ENCODE data around the gene SLC26A2. TPM values are rescaled to one million over a fixed set of nuclear protein-coding genes. Genes with fewer than 3 reads are reported as not detected.

The SLC26A2 gene
- total RNA-seq, 3 donors from 2014 or later = 7.9 to 8.8 (median 8.0) TPM

DNA sequence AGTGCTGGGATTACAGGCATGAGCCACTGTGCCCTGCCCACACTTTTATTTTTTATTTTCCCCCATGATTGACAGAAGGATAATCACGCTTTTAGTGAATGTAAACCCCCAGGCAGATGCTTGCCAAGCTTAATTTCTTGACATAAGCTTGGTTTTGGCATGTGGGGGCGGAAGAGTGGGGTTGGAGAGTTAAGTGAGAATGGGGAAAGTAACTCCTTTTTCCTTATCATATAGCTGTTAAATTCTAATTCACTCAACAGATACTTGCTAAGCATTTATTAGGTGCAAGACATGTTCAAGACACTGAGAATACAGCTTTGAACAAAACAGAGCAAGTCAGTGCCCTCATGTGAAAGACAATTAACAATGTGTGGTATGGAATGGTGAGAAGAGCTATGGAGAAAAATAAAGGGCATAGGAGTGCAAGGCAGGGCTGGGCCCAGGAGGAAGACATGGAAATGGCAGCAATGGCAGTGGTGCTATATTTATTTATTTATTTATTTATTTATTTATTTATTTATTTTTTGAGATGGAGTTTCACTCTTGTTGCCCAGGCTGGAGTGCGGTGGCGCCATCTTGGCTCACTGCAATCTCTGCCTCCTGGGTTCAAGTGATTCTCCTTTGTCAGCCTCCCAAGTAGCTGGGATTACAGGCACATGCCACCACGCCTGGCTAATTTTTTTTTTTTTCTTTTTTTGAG, 2.2 kb downstream of the SLC26A2 start:
- ATAC-seq (no peak), DNase-seq (no peak)
- H3K4me1 Mint-ChIP-seq (ENCODE audit: low read depth) = peaks cover 32% of the 10 kb centered on the region
- no peak overlapping the region for H3K4me3 Mint-ChIP-seq
- no peaks in the 10 kb centered on the region for H3K27me3 Mint-ChIP-seq (ENCODE audit: low read depth)
- H3K9me3 Mint-ChIP-seq = no peaks in the 10 kb centered on the region
- H3K36me3 Mint-ChIP-seq (ENCODE audit: insufficient read depth) = peaks cover 2% of the 10 kb centered on the region

DNA sequence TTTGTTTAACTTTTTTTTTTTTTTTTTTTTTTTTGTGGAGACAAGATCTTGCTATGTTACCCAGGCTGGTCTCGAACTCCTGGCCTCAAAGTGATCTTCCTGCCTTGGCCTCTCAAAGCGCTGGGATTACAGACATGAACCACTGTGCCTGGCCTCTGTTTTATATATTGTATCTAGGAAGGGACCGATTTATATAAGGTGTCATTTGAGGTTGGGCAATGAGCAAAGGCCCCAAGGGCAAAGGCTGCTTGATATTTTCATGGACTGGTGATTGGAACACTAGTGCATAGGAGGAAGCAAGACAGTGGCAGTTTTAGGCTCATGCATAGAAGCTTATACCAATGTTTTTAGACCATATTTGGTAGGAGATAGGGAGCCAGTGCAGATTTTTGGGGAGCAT, 3.2 kb downstream of the SLC26A2 start:
- H3K4me3 Mint-ChIP-seq = no peak overlapping the region
- no peaks in the 10 kb centered on the region for H3K27me3 Mint-ChIP-seq (ENCODE audit: low read depth)
- peaks cover 32% of the 10 kb centered on the region for H3K4me1 Mint-ChIP-seq (ENCODE audit: low read depth)
- DNase-seq (no peak), ATAC-seq (no peak)
- H3K9me3 Mint-ChIP-seq = no peaks in the 10 kb centered on the region
- peaks cover 2% of the 10 kb centered on the region for H3K36me3 Mint-ChIP-seq (ENCODE audit: insufficient read depth)

DNA sequence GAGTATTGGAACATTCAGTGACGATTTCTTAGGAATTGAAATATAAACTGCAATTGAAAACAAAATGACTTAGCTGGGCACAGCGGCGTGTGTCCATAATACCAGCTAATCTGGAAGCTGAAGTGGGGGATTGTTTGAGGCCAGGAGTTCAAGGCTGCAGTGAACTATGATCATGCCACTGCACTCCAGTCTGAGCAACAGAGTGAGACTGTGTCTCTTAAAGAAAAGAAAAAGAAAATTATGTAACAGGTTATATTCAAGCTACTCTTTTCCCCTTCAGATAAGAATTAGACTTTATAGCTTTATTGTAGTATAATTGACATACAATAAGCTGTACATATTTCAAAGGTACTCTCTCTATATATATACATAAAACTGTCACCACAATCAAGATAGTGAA, 6.4 kb downstream of the SLC26A2 start:
- no peak for ATAC-seq
- no peaks in the 10 kb centered on the region for H3K27me3 Mint-ChIP-seq (ENCODE audit: low read depth)
- H3K4me1 Mint-ChIP-seq (ENCODE audit: low read depth) = peaks cover 19% of the 10 kb centered on the region
- DNase-seq = no peak
- peaks cover 12% of the 10 kb centered on the region for H3K36me3 Mint-ChIP-seq (ENCODE audit: insufficient read depth)
- H3K4me3 Mint-ChIP-seq = no peak overlapping the region
- H3K9me3 Mint-ChIP-seq = no peaks in the 10 kb centered on the region

DNA sequence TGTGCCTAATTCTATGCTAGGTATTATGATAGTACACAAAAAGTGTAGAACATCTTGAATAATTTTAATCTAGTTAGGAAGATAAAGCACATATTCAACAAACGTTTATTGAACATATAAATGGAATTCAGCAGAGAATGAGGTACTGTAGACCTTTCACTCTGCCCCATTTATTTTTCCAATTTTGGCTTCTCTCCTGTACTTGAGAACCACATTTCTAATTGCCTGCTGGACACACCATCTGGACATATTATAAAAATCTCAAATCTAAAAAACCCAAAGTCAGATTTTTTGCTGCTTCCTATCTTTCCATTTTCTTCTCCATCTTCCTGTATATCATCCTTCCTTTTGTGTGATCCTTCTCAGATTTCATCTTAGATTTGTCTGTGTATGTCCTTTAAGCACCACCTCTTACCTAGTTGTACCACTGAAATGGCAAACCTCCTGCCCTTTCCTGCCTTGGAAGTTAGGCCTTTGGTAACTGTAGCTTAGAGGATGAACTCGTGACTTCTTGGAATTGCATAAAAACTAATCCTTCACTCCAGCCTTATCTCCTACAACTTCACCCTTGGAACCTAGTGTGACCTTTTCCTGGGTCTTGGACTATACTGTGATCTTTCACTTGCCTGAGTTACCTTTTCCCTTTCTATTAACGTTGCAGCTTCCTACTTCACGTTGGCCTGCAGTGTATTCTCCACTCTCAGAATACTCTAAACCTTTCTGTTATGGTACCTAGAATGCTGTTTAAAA, 8.8 kb downstream of the SLC26A2 start:
- H3K4me1 Mint-ChIP-seq (ENCODE audit: low read depth) = peaks cover 13% of the 10 kb centered on the region
- H3K27me3 Mint-ChIP-seq (ENCODE audit: low read depth) = no peaks in the 10 kb centered on the region
- H3K4me3 Mint-ChIP-seq = no peak overlapping the region
- ATAC-seq = no peak
- H3K36me3 Mint-ChIP-seq (ENCODE audit: insufficient read depth) = peaks cover 13% of the 10 kb centered on the region
- DNase-seq = no peak
- H3K9me3 Mint-ChIP-seq = no peaks in the 10 kb centered on the region

DNA sequence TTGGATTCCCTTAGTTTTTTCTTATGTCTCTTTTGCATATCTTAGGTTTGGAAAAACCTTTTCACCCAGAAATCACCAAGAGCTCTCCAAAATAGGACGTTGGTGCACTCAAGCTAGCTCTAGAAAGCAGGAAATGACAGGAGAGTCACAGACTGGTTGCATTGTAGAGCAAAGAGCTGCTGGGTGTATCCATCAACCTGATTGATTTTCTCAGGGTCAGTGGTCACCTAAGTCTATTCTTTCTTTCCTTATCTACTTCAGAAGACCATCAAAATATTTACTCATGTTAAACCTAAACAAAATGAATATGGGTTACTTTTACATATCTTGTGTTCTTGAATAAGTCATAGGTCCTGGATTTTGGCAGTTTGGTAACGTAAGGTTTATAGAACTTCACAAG, 14.9 kb downstream of the SLC26A2 start:
- DNase-seq = no peak
- no peak overlapping the region for H3K4me3 Mint-ChIP-seq
- no peaks in the 10 kb centered on the region for H3K9me3 Mint-ChIP-seq
- no peaks in the 10 kb centered on the region for H3K27me3 Mint-ChIP-seq (ENCODE audit: low read depth)
- H3K36me3 Mint-ChIP-seq (ENCODE audit: insufficient read depth) = peaks cover 27% of the 10 kb centered on the region
- H3K4me1 Mint-ChIP-seq (ENCODE audit: low read depth) = peaks cover 9% of the 10 kb centered on the region
- ATAC-seq = no peak

DNA sequence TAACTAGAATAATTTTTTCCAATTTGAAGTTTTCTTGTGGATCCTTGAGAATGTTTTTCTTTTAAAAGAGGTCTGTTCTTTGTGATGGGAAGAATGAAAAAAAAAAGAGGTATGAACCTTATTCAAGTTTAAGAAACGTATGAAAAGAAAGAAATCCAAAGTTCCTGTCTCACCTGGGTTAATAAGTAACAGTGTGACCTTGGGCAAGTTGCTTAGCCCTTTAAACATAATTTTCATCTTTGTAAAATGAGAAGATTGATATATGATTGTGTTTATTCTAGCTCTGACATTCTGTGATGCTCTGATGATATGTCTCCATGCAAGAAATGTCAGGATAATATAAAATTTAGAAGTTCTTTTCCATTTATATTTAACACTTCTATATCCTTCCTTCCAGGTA, 19.3 kb downstream of the SLC26A2 start:
- Mint-ChIP-seq H3K4me3 (no peak overlapping the region), H3K36me3 (ENCODE audit: insufficient read depth) (peaks cover 30% of the 10 kb centered on the region), H3K4me1 (ENCODE audit: low read depth) (peaks cover 2% of the 10 kb centered on the region), H3K27me3 (ENCODE audit: low read depth) (no peaks in the 10 kb centered on the region), H3K9me3 (no peaks in the 10 kb centered on the region)
- no peak for DNase-seq
- ATAC-seq = no peak

DNA sequence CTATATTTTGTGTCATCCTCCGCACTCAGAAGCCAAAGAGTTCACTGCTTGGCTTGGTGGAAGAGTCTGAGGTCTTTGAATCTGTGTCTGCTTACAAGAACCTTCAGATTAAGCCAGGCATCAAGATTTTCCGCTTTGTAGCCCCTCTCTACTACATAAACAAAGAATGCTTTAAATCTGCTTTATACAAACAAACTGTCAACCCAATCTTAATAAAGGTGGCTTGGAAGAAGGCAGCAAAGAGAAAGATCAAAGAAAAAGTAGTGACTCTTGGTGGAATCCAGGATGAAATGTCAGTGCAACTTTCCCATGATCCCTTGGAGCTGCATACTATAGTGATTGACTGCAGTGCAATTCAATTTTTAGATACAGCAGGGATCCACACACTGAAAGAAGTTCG, 20.6 kb downstream of the SLC26A2 start:
- Mint-ChIP-seq H3K4me3 (no peak overlapping the region), H3K27me3 (ENCODE audit: low read depth) (no peaks in the 10 kb centered on the region), H3K9me3 (no peaks in the 10 kb centered on the region), H3K36me3 (ENCODE audit: insufficient read depth) (peaks cover 27% of the 10 kb centered on the region), H3K4me1 (ENCODE audit: low read depth) (no peaks in the 10 kb centered on the region)
- DNase-seq = no peak
- no peak for ATAC-seq

DNA sequence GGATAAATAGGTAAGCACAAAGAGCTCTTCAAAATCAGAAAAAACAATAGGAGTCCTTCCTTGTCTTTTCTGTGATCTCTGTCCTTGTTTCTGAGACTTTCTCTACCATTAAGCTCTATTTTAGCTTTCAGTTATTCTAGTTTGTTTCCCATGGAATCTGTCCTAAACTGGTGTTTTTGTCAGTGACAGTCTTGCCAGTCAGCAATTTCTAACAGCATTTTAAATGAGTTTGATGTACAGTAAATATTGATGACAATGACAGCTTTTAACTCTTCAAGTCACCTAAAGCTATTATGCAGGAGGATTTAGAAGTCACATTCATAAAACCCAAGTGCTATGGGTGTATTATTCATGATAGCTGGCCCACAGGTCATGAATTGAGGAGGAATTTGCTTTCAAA, 21.9 kb downstream of the SLC26A2 start:
- Mint-ChIP-seq H3K4me3 (no peak overlapping the region), H3K9me3 (no peaks in the 10 kb centered on the region), H3K36me3 (ENCODE audit: insufficient read depth) (peaks cover 22% of the 10 kb centered on the region), H3K27me3 (ENCODE audit: low read depth) (no peaks in the 10 kb centered on the region), H3K4me1 (ENCODE audit: low read depth) (no peaks in the 10 kb centered on the region)
- ATAC-seq (no peak), DNase-seq (no peak)

DNA sequence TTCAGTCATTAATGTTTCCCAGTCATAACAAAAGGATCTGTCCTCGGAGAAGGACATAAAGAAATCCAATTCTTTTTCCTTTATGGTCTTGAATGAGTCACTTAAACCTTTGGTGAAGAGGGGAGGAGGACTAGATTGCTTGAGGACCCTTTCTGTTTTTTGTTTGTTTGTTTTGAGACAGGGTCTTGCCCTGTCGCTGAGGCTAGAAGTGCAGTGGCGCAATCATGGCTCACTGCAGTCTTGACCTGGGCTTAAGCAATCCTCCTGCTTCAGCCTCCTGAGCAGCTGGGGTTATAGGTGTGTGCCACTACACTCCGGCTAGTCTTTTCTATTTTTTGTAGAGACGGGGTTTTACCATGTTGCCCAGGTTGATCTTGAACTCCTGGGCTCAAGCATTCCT, 27.6 kb downstream of the SLC26A2 start:
- no peak overlapping the region for H3K4me3 Mint-ChIP-seq
- ATAC-seq (no peak), DNase-seq (no peak)
- no peaks in the 10 kb centered on the region for H3K27me3 Mint-ChIP-seq (ENCODE audit: low read depth)
- H3K9me3 Mint-ChIP-seq = no peaks in the 10 kb centered on the region
- H3K4me1 Mint-ChIP-seq (ENCODE audit: low read depth) = no peaks in the 10 kb centered on the region
- no peaks in the 10 kb centered on the region for H3K36me3 Mint-ChIP-seq (ENCODE audit: insufficient read depth)

DNA sequence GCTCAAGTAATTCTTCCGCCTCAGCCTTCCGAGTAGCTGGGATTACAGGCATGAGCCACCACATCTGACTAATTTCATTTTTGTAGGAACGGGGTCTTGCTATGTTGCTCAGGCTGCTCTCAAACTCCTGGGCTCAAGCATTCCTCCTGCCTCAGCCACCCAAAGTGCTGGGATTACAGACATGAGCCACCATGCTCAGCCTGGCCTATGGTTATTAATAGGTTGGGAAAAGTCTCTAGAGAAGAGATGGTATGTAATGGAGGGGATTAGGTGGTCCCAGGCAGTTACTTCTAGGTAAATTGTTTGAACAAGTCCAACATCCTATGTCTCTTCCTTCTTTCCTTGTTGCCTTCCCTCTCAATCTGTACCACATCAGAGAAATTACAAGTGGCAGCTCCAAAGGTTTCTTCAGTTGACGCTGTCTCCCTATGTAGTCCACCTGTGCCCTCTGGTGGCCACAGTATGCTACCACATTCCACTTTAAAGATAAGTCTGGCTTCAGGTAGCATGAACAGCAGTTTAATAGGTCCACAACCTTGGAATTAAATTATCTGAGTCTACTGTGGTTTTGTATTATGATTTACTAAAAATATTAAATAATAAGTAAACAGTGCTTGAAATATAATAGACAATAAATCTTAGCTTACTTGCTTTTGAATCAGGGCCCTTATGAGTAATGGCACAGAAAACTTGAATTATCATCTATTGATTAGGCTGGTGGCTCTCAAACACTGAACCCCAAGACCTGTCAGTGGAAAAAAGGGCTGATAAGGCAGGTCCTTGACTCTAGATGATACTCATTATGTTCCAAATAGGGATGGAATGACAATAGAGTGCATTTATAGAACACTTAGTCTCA, 30.2 kb downstream of the SLC26A2 start:
- H3K4me1 Mint-ChIP-seq (ENCODE audit: low read depth) = no peaks in the 10 kb centered on the region
- no peaks in the 10 kb centered on the region for H3K9me3 Mint-ChIP-seq
- H3K4me3 Mint-ChIP-seq = no peak overlapping the region
- H3K36me3 Mint-ChIP-seq (ENCODE audit: insufficient read depth) = peaks cover 5% of the 10 kb centered on the region
- DNase-seq (peak; percentile 69), ATAC-seq (peak; percentile 75 to 94)
- no peaks in the 10 kb centered on the region for H3K27me3 Mint-ChIP-seq (ENCODE audit: low read depth)

DNA sequence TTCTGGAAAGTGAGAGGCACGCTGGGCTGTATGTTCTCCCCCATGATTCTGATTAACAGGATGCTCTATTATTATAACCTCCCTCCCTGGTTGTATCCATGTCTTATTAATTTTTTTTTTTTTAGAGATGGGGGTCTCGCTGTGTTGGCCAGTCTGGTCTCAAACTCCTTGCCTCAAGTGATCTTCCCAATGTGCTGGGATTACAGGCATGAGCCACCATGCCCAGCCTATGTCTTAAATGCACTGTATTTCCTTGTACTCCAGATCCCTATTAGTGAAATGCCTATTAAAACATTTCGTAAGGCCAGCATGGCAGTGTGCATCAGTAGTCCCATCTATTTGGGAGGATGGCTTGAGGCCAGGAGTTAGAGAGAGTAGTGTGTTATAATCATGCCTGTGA, 32.9 kb downstream of the SLC26A2 start:
- Mint-ChIP-seq H3K9me3 (no peaks in the 10 kb centered on the region), H3K27me3 (ENCODE audit: low read depth) (no peaks in the 10 kb centered on the region), H3K36me3 (ENCODE audit: insufficient read depth) (peaks cover 5% of the 10 kb centered on the region), H3K4me3 (no peak overlapping the region), H3K4me1 (ENCODE audit: low read depth) (no peaks in the 10 kb centered on the region)
- DNase-seq = no peak
- ATAC-seq = no peak

DNA sequence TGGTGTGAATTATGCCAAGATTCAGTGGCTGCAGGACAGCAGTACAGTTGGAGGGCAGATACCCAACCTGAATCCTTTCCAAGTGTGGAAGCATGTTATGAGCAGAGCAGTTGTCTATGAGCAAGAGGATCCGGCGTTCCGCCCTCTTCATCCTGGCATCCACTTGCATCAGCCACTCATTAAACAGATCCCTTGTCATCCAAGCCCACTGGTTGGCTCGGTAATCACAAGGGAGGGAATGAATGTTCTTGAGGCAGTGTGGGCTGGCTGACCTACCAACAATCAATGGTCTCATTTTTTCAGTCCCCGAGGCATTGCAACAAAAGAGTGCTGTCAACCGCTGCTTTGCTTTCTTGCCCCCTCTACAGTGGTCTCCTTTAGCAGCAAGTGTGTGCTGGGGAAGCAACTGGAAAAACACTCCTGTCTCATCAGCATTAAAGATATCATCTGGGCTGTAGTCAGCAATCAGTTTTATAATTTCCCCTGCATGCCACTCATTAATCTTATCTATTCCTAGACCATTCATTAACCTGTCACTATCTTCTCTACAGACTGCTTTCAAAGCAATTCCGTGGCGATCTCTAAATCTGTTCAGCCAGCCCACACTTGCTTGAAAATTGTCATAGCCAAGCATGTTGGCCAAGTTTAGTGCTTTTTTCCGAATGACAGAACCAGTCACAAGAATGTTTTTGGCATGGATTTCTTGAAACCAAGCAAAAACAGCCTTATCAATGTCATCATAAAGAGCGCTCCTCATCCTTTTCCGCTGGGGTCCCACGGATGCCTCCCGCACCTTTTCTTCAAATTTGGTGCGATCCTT, 35.0 kb downstream of the SLC26A2 start:
- H3K36me3 Mint-ChIP-seq (ENCODE audit: insufficient read depth) = peaks cover 5% of the 10 kb centered on the region
- peaks cover 15% of the 10 kb centered on the region for H3K4me1 Mint-ChIP-seq (ENCODE audit: low read depth)
- H3K4me3 Mint-ChIP-seq = no peak overlapping the region
- H3K27me3 Mint-ChIP-seq (ENCODE audit: low read depth) = no peaks in the 10 kb centered on the region
- H3K9me3 Mint-ChIP-seq = no peaks in the 10 kb centered on the region
- no peak for ATAC-seq
- no peak for DNase-seq

DNA sequence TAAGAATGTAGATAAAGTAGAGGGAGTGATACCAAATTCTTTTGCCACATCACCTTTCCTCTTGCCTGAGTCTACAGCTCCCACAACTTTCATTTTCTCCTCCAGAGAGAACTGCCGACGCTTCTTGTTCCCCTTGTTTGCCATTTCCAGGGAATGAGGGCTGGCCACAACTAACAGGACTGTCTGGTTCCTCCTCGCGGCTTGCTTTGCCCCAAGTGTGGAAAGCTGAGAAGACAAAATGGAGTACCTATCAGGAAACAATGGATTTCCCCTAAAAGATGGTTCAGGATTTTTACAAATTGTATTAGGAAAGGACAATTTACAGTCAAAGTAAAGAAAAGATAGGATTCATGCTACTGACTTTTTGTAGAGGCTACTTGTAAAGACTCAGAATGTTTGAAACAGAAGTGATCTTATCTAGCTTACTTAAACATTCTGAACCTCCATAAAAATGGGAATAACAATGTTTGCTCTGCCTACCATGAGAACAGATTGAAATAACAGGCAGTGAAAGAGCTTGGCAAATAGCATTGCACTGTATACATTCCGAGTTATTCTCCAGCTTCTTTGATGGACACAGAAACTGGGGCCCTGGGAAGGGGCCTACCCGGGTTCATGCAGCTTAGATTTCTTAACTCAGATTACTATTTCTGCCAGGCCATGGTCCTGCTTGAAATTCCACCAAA, 35.8 kb downstream of the SLC26A2 start:
- Mint-ChIP-seq H3K9me3 (no peaks in the 10 kb centered on the region), H3K4me3 (no peak overlapping the region), H3K36me3 (ENCODE audit: insufficient read depth) (peaks cover 5% of the 10 kb centered on the region), H3K27me3 (ENCODE audit: low read depth) (no peaks in the 10 kb centered on the region), H3K4me1 (ENCODE audit: low read depth) (peaks cover 15% of the 10 kb centered on the region)
- DNase-seq (no peak), ATAC-seq (no peak)
